ENCODE measurements around the gene MLLT10. TPM values are rescaled to one million over a fixed set of nuclear protein-coding genes. Genes with fewer than 3 reads are reported as not detected.
A peak's percentile ranks its signal among the peaks of the same experiment; 100 is the strongest.
"Not testable (repeated sequence)": the region's sequence is repeated elsewhere in the genome, so short reads cannot be mapped to it uniquely, and the experiment has no call there.

Gene MLLT10
- total and polyA plus RNA-seq, 5 experiments from 2014 or later, result 3.5 to 64.7 (median 4.6) TPM

DNA sequence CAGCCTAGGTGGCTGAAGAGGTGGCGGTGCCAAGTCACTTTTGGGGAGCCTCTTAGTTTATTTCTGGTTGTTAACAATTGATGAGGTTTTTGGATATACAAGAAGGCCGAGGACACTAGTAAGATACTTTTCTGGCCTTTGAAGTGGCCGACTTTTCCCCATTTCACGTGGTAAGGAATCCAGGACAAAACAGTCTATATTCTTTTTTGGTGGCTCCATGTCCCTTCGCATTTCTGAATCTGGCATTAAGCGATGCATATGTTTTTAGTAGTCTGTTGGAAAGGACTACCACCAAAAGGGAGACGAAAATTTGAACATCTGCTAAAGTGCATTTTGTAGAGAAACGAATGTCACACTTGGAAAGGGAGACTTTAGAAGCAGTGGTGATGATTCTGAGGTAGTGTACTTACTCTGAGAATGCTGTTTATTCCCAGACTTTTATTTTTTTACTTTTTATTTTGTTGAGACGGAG, 1.5 kb downstream of the MLLT10 start:
- Mint-ChIP-seq H3K4me3 (peak overlapping the region; percentile 72 to 91 (median 82)), H3K36me3 (peaks cover 0 to 35% (median 11%) of the 10 kb centered on the region in 3 donors), H3K9me3 (no peaks in the 10 kb centered on the region), H3K27me3 (no peaks in the 10 kb centered on the region), H3K27ac (peak overlapping the region in 9 of 10 donors; percentile 54 to 92 (median 82)), H3K4me1 (peaks cover 9 to 26% (median 21%) of the 10 kb centered on the region in 4 donors)
- ATAC-seq (no peak), DNase-seq (no peak)
- POLR2A ChIA-PET, result interaction anchor here (0.6 kb wide), 1 partner anchor 777 kb away, joined by 6 read pairs; no protein-coding TSS in a partner anchor

DNA sequence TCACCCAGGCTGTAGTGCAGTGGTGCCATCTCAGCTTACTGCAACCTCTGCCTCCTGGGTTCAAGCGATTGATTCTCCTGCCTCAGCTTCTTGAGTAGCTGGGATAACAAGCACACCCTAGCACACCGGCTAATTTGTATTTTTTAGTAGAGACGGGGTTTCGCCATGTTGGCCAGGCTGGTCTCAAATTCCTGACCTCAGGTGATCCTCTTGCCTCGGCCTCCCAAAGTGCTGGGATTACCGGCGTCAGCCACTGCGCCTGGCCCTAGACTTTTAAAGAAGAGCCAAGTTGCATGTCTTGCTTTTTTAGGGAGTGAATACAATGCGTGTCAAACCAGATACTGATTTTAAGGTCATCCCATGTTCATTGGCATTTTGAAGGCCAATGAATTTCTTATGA, 1.9 kb downstream of the MLLT10 start:
- POLR2A ChIA-PET, H3K27me3 Mint-ChIP-seq, DNase-seq, ATAC-seq, H3K9me3 Mint-ChIP-seq: not testable (repeated sequence)
- H3K4me3 Mint-ChIP-seq, result peak overlapping the region; percentile 72 to 91 (median 82)
- H3K27ac Mint-ChIP-seq, result peak overlapping the region in 6 of 10 donors; percentile 15 to 90 (median 78)
- peaks cover 0 to 38% (median 13%) of the 10 kb centered on the region in 3 donors for H3K36me3 Mint-ChIP-seq
- peaks cover 9 to 26% (median 21%) of the 10 kb centered on the region in 4 donors for H3K4me1 Mint-ChIP-seq

DNA sequence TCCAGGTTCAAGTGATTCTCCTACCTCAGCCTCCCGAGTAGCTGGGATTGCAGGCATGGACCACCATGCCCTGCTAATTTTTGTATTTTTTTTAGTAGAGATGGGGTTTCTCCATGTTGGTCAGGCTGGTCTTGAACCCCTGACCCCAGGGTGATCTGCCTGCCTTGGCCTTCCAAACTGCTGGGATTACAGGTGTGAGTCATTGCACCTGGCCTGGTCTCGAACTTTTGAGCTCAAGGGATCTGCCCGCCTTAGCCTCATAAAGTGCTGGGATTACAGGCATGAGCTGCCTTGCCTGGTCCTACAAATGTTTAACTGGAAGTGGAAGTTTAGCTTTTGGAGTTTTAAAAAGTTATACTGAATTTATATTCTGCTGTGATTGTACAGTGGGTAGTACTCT, 2.8 kb downstream of the MLLT10 start:
- POLR2A ChIA-PET, result interaction anchor here (0.6 kb wide), 1 partner anchor 74 kb away, joined by 3 read pairs; no protein-coding TSS in a partner anchor
- no peak for DNase-seq
- no peak for ATAC-seq
- Mint-ChIP-seq H3K27me3 (no peaks in the 10 kb centered on the region), H3K9me3 (no peaks in the 10 kb centered on the region), H3K4me1 (peaks cover 11 to 31% (median 23%) of the 10 kb centered on the region in 4 donors), H3K36me3 (peaks cover 4 to 47% (median 21%) of the 10 kb centered on the region in 3 donors), H3K4me3 (peak overlapping the region in 5 of 10 donors; percentile 26 to 67 (median 44)), H3K27ac (peak overlapping the region in 4 of 10 donors; percentile 44 to 68 (median 58))

DNA sequence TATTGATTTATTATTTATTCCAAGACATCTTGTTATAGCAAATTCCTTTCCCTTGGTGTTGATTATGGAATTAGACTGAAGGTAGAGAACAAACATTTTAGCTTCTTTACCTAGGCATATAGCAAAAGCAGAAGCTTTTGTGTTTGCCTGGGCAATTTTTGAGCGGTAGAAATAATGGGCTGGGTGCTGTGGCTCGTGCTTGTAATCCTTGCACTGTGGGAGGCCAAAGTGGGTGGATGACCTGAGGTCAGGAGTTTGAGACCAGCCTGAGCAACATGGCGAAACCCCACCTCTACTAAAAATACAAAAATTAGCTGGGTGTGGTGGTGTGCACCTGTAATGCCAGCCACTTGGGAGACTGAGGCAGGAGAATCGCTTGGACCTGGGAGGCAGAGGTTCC, 6.7 kb downstream of the MLLT10 start:
- not testable (repeated sequence) for H3K27me3 Mint-ChIP-seq

DNA sequence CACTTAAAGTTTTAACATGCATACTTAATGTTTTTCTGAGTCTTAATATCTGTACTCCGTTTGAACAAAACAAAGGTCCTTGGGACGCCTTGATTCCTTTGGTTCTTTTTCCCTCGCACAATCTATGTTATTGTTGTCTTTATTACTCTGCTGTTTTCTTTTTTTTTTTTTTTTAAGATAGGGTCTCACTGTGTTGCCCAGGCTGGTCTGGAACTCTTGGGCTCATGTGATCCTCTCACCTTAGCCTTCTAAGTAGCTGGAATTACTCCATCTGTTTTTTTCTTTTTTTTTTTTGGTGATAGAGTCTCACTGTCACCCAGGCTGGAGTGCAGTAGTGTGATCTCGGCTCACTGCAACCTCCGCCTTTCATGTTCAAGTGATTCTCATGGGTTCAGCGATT, 13.2 kb downstream of the MLLT10 start:
- ATAC-seq, result no peak
- Mint-ChIP-seq H3K27ac (peak overlapping the region in 1 of 10 donors; percentile 60), H3K4me3 (no peak overlapping the region), H3K27me3 (no peaks in the 10 kb centered on the region), H3K9me3 (no peaks in the 10 kb centered on the region), H3K36me3 (peaks cover 17 to 89% (median 36%) of the 10 kb centered on the region in 3 donors), H3K4me1 (peaks cover 7 to 21% (median 9%) of the 10 kb centered on the region in 4 donors)
- POLR2A ChIA-PET, result no interaction called here
- DNase-seq, result no peak

More for the DNA sequence above, 6.7 kb downstream of the MLLT10 start:
- Mint-ChIP-seq H3K36me3 (peaks cover 22 to 84% (median 51%) of the 10 kb centered on the region in 3 donors), H3K27ac (peak overlapping the region in 1 of 10 donors; percentile 25), H3K4me1 (peaks cover 5 to 25% (median 6%) of the 10 kb centered on the region in 4 donors)
- POLR2A ChIA-PET, H3K4me3 Mint-ChIP-seq, H3K9me3 Mint-ChIP-seq, ATAC-seq, DNase-seq: not testable (repeated sequence)

DNA sequence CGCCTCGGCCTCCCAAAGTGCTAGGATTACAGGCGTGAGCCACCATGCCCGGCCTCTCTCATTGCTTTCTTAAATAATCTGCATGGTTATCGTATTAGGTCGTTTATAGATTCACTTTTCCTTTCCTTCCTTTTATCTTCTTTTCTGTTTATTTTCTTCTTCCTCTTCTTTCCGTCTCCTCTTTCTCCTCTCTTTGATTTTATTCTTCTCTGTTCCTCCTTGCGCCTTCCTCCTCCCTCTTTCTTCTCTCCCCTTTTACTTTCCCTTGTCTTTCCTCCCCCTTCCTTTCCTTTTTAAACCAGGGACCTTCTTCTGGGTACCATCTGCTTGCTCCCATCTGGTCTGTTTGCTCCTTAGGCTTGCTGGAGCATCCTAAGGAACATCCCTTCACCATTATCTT, 18.6 kb downstream of the MLLT10 start:
- peaks cover 0 to 92% (median 27%) of the 10 kb centered on the region in 3 donors for H3K36me3 Mint-ChIP-seq
- no peaks in the 10 kb centered on the region for H3K9me3 Mint-ChIP-seq
- no peak overlapping the region for H3K4me3 Mint-ChIP-seq
- DNase-seq (no peak), ATAC-seq (no peak)
- no peaks in the 10 kb centered on the region for H3K27me3 Mint-ChIP-seq
- POLR2A ChIA-PET, result no interaction called here
- H3K27ac Mint-ChIP-seq, result peak overlapping the region in 3 of 10 donors; percentile 58 to 70 (median 61)
- peaks cover 11 to 26% (median 19%) of the 10 kb centered on the region in 4 donors for H3K4me1 Mint-ChIP-seq

DNA sequence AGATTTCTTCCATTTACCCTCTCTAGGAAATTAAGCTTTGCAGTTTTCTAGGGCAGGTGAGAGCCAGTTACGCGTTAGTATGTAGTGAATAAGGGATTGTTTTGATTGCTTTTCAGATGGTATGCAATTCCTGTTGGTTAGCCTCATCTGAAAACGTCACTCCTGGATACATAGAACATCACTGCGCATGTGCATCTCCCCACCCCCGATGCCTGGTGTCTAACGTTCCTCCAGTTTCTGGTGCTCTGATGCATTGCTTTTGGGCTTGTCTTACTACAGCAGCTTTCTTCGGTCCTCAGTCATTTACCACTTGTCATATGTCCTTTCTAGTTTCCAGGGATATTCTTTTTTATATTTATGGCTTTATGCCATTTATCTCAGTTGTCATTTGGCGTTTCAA, 22.5 kb downstream of the MLLT10 start:
- Mint-ChIP-seq H3K27me3 (no peaks in the 10 kb centered on the region), H3K9me3 (no peaks in the 10 kb centered on the region), H3K36me3 (peaks cover 7 to 92% (median 39%) of the 10 kb centered on the region in 3 donors), H3K4me3 (no peak overlapping the region), H3K27ac (peak overlapping the region in 2 of 10 donors; percentile 13 to 41), H3K4me1 (peaks cover 20 to 29% (median 23%) of the 10 kb centered on the region in 4 donors)
- no peak for DNase-seq
- no peak for ATAC-seq
- POLR2A ChIA-PET, result no interaction called here

DNA sequence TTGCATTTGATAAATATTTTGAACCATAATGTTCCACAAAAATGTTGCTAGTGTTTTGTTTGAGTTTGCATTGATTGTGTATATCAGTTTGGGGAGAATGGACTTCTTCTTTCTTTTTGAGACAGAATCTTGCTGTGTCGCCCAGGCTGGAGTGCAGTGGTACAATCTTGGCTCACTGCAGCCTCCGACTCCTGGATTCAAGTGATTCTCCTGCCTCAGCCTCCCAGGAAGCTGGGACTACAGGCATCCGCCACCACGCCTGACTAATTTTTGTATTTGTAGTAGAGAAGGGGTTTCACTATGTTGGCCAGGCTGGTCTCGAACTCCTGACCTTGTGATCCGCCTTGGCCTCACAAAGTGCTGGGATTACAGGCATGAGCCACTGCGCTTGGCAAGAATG, 25.0 kb downstream of the MLLT10 start:
- Mint-ChIP-seq H3K4me1 (peaks cover 18 to 33% (median 24%) of the 10 kb centered on the region in 4 donors), H3K36me3 (peaks cover 7 to 83% (median 31%) of the 10 kb centered on the region in 3 donors), H3K27ac (peak overlapping the region in 1 of 10 donors; percentile 41)
- not testable (repeated sequence) for ATAC-seq, H3K4me3 Mint-ChIP-seq, DNase-seq, H3K9me3 Mint-ChIP-seq, H3K27me3 Mint-ChIP-seq
- POLR2A ChIA-PET, result interaction anchor here (0.6 kb wide), 1 partner anchor 760 kb away, joined by 3 read pairs; no protein-coding TSS in a partner anchor

DNA sequence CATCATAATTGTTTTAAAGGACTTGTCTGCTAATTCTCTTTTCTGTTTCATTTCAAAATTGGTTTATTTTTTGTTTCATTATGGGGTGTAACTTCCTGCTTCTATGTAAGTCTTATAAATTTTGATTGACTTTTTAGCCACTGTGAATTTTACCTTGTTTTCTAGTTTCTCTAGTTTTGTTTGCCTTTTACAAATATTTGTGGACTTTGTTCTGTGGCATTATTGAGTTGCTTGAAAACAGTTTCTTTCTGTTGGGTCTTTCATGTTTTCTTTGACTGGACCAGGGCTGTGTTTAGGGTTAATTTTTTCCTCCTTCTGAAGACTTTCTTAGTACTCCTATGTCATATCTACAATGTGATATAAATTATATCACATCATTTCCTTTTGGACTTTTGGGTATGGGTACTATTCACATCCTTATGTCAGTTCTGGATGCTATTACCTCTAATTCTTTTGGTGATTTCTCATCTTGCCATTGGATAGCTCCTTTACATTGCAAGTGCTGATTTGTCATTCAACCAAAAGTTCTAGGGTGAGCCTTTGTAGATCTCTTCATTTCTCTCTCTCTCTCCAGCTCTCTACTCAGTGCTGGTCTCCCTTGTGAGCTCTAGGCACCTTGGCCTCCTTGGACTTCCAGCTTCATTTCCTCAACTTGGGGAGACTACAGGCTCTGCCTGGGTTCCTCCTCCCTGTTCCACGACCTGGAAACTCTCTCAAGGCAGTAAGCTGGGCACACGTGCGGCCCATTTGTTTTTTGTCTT, 36.9 kb downstream of the MLLT10 start:
- peaks cover 26 to 53% (median 46%) of the 10 kb centered on the region in 4 donors for H3K4me1 Mint-ChIP-seq
- no peaks in the 10 kb centered on the region for H3K27me3 Mint-ChIP-seq
- H3K27ac Mint-ChIP-seq, result peak overlapping the region in 6 of 10 donors; percentile 8 to 79 (median 48)
- peak overlapping the region in 5 of 10 donors; percentile 5 to 62 (median 16) for H3K4me3 Mint-ChIP-seq
- H3K36me3 Mint-ChIP-seq, result peaks cover 0 to 73% (median 29%) of the 10 kb centered on the region in 3 donors
- POLR2A ChIA-PET, result no interaction called here
- DNase-seq (no peak), ATAC-seq (no peak)
- H3K9me3 Mint-ChIP-seq, result no peaks in the 10 kb centered on the region

DNA sequence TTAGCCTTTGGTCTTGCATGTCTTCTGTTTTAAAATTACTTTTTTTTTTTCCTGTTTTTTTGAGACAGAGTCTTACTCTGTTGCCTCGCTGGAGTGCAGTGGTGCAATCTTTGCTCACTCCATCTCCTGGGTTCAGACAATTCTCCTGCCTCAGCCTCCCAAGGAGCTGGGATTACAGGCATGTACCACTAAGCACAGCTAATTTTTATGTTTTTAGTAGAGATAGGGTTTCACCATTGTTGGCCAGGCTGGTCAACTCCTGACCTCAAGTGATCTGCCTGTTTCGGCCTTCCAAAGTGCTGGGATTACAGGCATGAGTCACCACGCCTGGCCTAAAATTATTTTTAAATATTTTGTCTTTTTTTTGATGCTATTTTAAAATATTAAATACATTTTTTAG, 38.5 kb downstream of the MLLT10 start:
- Mint-ChIP-seq H3K4me3 (no peak overlapping the region), H3K9me3 (peaks cover 0 to 5% (median 0%) of the 10 kb centered on the region in 9 donors), H3K4me1 (peaks cover 26 to 49% (median 42%) of the 10 kb centered on the region in 4 donors), H3K27ac (peak overlapping the region in 2 of 10 donors; percentile 7 to 48), H3K27me3 (no peaks in the 10 kb centered on the region), H3K36me3 (peaks cover 4 to 70% (median 28%) of the 10 kb centered on the region in 3 donors)
- no peak for ATAC-seq
- no peak for DNase-seq
- POLR2A ChIA-PET, result no interaction called here

DNA sequence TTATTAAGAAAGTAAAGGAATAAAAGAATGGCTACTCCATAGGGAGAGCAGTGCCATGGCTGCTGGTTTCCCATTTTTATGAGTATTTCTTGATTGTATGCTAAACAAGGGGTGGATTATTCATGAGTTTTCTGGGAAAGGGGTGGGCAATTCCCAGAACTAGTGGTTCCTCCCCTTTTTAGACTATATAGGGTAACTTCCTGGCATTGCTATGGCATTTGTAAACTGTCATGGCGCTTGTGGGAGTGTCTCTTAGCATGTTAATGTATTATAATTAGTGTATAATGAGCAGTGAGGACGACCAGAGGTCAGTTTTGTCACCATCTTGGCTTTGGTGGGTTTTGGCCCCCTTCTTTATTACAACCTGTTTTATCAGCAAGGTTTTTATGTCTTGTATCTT, 40.5 kb downstream of the MLLT10 start:
- DNase-seq, POLR2A ChIA-PET, ATAC-seq, H3K9me3 Mint-ChIP-seq, H3K27me3 Mint-ChIP-seq, H3K4me3 Mint-ChIP-seq: not testable (repeated sequence)
- H3K27ac Mint-ChIP-seq, result peak overlapping the region in 1 of 10 donors; percentile 0
- peaks cover 30 to 55% (median 53%) of the 10 kb centered on the region in 4 donors for H3K4me1 Mint-ChIP-seq
- H3K36me3 Mint-ChIP-seq, result peaks cover 4 to 71% (median 26%) of the 10 kb centered on the region in 3 donors

DNA sequence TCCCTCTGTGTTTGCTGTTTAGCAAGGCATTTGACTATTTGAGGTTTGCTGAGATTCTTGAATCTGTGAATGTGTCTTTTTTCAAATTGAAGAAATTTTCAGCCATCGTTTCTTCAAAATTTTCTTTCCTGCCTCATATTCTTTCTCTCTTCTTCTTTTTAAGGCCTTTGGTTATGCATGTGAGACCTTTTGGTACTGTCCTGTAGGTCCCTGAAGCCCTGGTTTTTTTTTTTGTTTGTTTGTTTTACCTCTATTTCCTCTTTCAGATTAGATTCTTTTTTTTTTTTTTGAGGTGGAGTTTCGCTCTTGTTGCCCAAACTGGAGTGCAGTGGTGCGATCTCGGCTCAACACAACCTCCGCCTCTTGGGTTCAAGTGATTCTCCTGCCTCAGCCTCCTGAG, 45.3 kb downstream of the MLLT10 start:
- DNase-seq, result no peak
- POLR2A ChIA-PET, result interaction anchor here (0.7 kb wide), 1 partner anchor 1163 kb away, joined by 3 read pairs; no protein-coding TSS in a partner anchor
- Mint-ChIP-seq H3K4me1 (peaks cover 15 to 38% (median 34%) of the 10 kb centered on the region in 4 donors), H3K27ac (peak overlapping the region in 3 of 10 donors; percentile 12 to 53 (median 34)), H3K36me3 (peaks cover 21 to 60% (median 33%) of the 10 kb centered on the region in 3 donors), H3K27me3 (no peaks in the 10 kb centered on the region), H3K4me3 (no peak overlapping the region), H3K9me3 (peaks cover 2 to 15% (median 7%) of the 10 kb centered on the region in 9 donors)
- ATAC-seq, result no peak
